Measurements from ENCODE around the gene ENOX2. TPM values are rescaled to one million over a fixed set of nuclear protein-coding genes. Genes with fewer than 3 reads are reported as not detected.

ENOX2 gene
- total RNA-seq, 1 donor from 2014 or later: 12.2 TPM

GRCh38 chrX:130772105-130772775 lies 130.8 kb downstream of the ENOX2 start:
- Histone ChIP-seq H3K9me3 (no peaks in the 10 kb centered on the region), H3K4me3 (no peak overlapping the region), H3K27me3 (no peaks in the 10 kb centered on the region), H3K4me1 (no peaks in the 10 kb centered on the region), H3K27ac (no peak overlapping the region), H3K36me3 (no peaks in the 10 kb centered on the region)
- DNase-seq: no peak
- no peak for ATAC-seq
- no peak for TF ChIP-seq CTCF (IDR thresholded peaks at IDR 0.05)
- intact Hi-C loops (cut with DNase I): no loop called here

- Histone ChIP-seq H3K4me1 (no peaks in the 10 kb centered on the region), H3K27ac (no peak overlapping the region), H3K36me3 (no peaks in the 10 kb centered on the region), H3K4me3 (no peak overlapping the region), H3K9me3 (no peaks in the 10 kb centered on the region), H3K27me3 (no peaks in the 10 kb centered on the region)
- no peak for ATAC-seq
- intact Hi-C loops (cut with DNase I): no loop called here
- DNase-seq: no peak
- TF ChIP-seq CTCF (IDR thresholded peaks at IDR 0.05): no peak
Observed at GRCh38 chrX:130771648-130772047, 131.4 kb downstream of the ENOX2 start.

- H3K4me1 ChIP-seq: no peaks in the 10 kb centered on the region
- H3K27ac ChIP-seq: no peak overlapping the region
- intact Hi-C loops (cut with DNase I): no loop called here
- H3K9me3 ChIP-seq: no peaks in the 10 kb centered on the region
- no peak for DNase-seq
- TF ChIP-seq CTCF (IDR thresholded peaks at IDR 0.05): no peak
- ATAC-seq: no peak
- no peaks in the 10 kb centered on the region for H3K36me3 ChIP-seq
- no peak overlapping the region for H3K4me3 ChIP-seq
- H3K27me3 ChIP-seq: no peaks in the 10 kb centered on the region
Observed at GRCh38 chrX:130771230-130771629, 131.8 kb downstream of the ENOX2 start.

- no peak overlapping the region for H3K4me3 ChIP-seq
- no peaks in the 10 kb centered on the region for H3K36me3 ChIP-seq
- intact Hi-C loops (cut with DNase I): no loop called here
- no peaks in the 10 kb centered on the region for H3K27me3 ChIP-seq
- no peaks in the 10 kb centered on the region for H3K4me1 ChIP-seq
- no peak for DNase-seq
- no peaks in the 10 kb centered on the region for H3K9me3 ChIP-seq
- H3K27ac ChIP-seq: no peak overlapping the region
- ATAC-seq: no peak
- TF ChIP-seq CTCF (IDR thresholded peaks at IDR 0.05): no peak
Observed at GRCh38 chrX:130770615-130771014, 132.4 kb downstream of the ENOX2 start.

- DNase-seq (no peak), ATAC-seq (no peak)
- no peak overlapping the region for H3K4me3 ChIP-seq
- H3K27me3 ChIP-seq: no peaks in the 10 kb centered on the region
- H3K4me1 ChIP-seq: no peaks in the 10 kb centered on the region
- no peaks in the 10 kb centered on the region for H3K36me3 ChIP-seq
- no peak overlapping the region for H3K27ac ChIP-seq
- no peak for TF ChIP-seq CTCF (IDR thresholded peaks at IDR 0.05)
- H3K9me3 ChIP-seq: no peaks in the 10 kb centered on the region
- intact Hi-C loops (cut with DNase I): no loop called here
Observed at GRCh38 chrX:130769835-130770234, 133.2 kb downstream of the ENOX2 start.

GRCh38 chrX:130758072-130758471 lies 144.9 kb downstream of the ENOX2 start:
- no peaks in the 10 kb centered on the region for H3K27me3 ChIP-seq
- intact Hi-C loops (cut with DNase I): no loop called here
- no peak for DNase-seq
- no peak for TF ChIP-seq CTCF (IDR thresholded peaks at IDR 0.05)
- H3K36me3 ChIP-seq: no peaks in the 10 kb centered on the region
- H3K9me3 ChIP-seq: no peaks in the 10 kb centered on the region
- ATAC-seq: no peak
- H3K4me1 ChIP-seq: no peaks in the 10 kb centered on the region
- no peak overlapping the region for H3K27ac ChIP-seq
- H3K4me3 ChIP-seq: no peak overlapping the region
